ENCODE measurements around the gene ZNF416. TPM values are rescaled to one million over a fixed set of nuclear protein-coding genes. Genes with fewer than 3 reads are reported as not detected.

The ZNF416 gene
- total RNA-seq, 2 experiments from 2014 or later, result 5.2 to 5.7 TPM

DNA sequence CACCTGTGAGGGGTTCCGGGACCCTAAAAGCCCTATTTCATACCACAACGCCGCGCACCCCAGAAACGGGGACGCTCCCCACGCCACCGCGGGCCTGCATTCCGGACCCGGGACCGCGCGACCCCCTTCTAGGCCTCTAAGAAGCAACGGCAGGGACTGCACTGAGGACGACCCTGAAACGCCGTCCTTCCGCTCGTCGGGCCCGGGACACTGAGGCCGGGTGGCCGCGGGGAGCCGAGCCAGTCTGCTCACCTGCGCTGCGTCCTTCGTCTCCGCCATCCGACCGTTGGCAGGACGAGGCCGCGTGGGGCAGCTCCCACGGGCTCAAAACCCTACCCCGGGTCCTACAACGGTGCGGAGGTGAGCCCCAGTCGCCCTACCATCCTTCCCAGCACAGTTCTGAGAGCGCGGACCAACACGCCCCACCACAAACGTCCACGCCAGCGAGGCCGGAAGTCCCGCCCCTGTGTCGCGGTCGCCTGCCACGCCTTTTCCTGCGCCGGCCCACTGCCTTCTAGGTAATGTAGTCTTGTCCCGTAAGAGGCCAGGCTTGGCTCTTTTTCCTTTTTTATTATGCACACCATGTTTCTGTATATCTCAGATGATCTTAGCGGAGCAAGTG is 19.2 kb downstream of the ZNF416 start, which contains the start of gene ZNF550:
Gene ZNF550 (minus strand): TSS at position 460 of the 622 bp plus-strand sequence. CDS start 181 bp downstream, at position 279.
- peaks cover 78% of the 10 kb centered on the region for H3K36me3 Mint-ChIP-seq (ENCODE audit: low read depth)

DNA sequence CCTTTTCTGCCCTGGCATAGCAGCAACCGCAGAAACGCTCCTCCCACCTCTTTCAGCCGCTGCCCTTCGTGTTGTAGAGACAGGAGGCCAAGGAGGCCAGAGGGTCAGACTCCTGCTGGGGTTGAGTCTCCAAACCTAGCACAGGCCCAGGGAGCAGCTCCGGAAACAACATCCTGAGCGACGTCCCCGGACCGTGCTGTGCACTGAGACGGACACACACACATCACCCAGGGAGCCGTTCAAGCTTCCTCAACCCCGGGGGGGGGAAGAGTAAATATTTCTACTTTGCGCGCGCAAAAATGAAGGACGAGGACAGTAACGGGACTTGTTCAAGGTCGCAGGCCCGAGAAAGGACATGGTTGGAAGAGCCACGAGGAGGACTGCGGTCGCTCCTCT is 19.7 kb downstream of the ZNF416 start:
- CTCF ChIA-PET, result interaction anchor here (1.1 kb wide), 1 partner anchor 20 kb away, joined by 4 read pairs; the partner anchor contains the start of gene ZNF416

More for the DNA sequence above, 19.2 kb downstream of the ZNF416 start, which contains the start of gene ZNF550:
- peaks cover 9% of the 10 kb centered on the region for H3K27me3 Mint-ChIP-seq
- H3K9me3 Mint-ChIP-seq, result peaks cover 19% of the 10 kb centered on the region
- ATAC-seq (ENCODE audit: poor library complexity) (peak; percentile 98), DNase-seq (peak; percentile 77 to 93 (median 86))
- peaks cover 20 to 30% of the 10 kb centered on the region in 2 experiments for H3K9me3 ChIP-seq (ENCODE audit: control insufficient read depth in 1 of 2, insufficient read depth in 1 of 2, low read length in 2 of 2)
- H3K4me1 ChIP-seq (ENCODE audit: insufficient read depth, low read length), result peaks cover 25% of the 10 kb centered on the region
- TF ChIP-seq, protein P1, sequence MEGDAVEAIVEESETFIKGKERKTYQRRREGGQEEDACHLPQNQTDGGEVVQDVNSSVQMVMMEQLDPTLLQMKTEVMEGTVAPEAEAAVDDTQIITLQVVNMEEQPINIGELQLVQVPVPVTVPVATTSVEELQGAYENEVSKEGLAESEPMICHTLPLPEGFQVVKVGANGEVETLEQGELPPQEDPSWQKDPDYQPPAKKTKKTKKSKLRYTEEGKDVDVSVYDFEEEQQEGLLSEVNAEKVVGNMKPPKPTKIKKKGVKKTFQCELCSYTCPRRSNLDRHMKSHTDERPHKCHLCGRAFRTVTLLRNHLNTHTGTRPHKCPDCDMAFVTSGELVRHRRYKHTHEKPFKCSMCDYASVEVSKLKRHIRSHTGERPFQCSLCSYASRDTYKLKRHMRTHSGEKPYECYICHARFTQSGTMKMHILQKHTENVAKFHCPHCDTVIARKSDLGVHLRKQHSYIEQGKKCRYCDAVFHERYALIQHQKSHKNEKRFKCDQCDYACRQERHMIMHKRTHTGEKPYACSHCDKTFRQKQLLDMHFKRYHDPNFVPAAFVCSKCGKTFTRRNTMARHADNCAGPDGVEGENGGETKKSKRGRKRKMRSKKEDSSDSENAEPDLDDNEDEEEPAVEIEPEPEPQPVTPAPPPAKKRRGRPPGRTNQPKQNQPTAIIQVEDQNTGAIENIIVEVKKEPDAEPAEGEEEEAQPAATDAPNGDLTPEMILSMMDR (IDR thresholded peaks at IDR 0.05), result no peak
- H3K27me3 ChIP-seq (ENCODE audit: control insufficient read depth in 1 of 2, insufficient read depth in 2 of 2, low read length in 2 of 2), result peaks cover 0 to 5% of the 10 kb centered on the region in 2 experiments
- POLR2A ChIA-PET, result interaction anchor here (1.1 to 1.5 kb wide), 3 partner anchors 24 to 167 kb away, joined by 3 to 4 read pairs (median 3); partner anchors contain the start of gene ZNF773
- peak within 1 kb of the TSS; percentile 44 to 45 for H3K27ac ChIP-seq (ENCODE audit: low read depth in 1 of 2, low read length in 2 of 2)
- peaks cover 34% of the 10 kb centered on the region for H3K4me1 Mint-ChIP-seq (ENCODE audit: low read depth)
- H3K36me3 ChIP-seq (ENCODE audit: insufficient read depth, low read length), result peaks cover 18% of the 10 kb centered on the region
- H3K4me3 Mint-ChIP-seq, result peak within 1 kb of the TSS; percentile 95
- CTCF ChIA-PET, result no interaction called here
- H3K27ac Mint-ChIP-seq, result peak within 1 kb of the TSS; percentile 64
- intact Hi-C loops (cut with DNase I, micrococcal nuclease), result loop anchor here (1.0 to 5.0 kb wide), 7 partner anchors 20 to 149 kb away; partner anchors contain the start of genes ZNF549 (in 2 of the 2), ZNF17 (in 1 of the 2), ZNF211 (in 1 of the 2) and ZNF749 (in 1 of the 2)
- peak within 1 kb of the TSS; percentile 94 for H3K4me3 ChIP-seq (ENCODE audit: low read length)

DNA sequence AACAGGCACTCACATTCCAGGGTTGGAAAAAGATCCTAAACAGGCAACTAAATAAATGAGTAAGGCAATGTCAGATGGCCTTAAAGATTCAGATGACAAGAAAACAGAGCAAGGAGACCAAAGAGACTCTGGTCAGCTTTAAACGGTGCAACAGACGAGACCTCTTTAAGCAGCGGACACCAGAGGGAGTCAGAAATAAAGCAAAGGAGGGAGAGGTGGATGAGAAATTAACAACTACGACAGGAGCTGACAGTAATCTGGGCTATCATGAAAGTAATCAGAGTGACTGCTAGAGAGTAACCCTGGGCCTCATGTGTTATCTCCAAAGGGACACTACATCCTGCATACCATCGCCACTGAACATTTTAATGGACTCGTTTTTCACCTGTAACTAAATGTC is 20.2 kb downstream of the ZNF416 start:
- ChIA-PET CTCF (interaction anchor here (1.1 kb wide), 1 partner anchor 20 kb away, joined by 4 read pairs; the partner anchor contains the start of gene ZNF416), POLR2A (interaction anchor here (1.1 to 1.6 kb wide), 4 partner anchors 20 to 168 kb away, joined by 3 to 6 read pairs (median 4); partner anchors contain the start of genes ZNF416 and ZNF773)
- peaks cover 27% of the 10 kb centered on the region for H3K36me3 ChIP-seq (ENCODE audit: insufficient read depth, low read length)
- H3K4me1 Mint-ChIP-seq (ENCODE audit: low read depth), result peaks cover 34% of the 10 kb centered on the region
- ATAC-seq (ENCODE audit: poor library complexity) (no peak), DNase-seq (no peak)
- peak overlapping the region; percentile 64 for H3K27ac Mint-ChIP-seq
- peak overlapping the region; percentile 94 for H3K4me3 ChIP-seq (ENCODE audit: low read length)
- H3K36me3 Mint-ChIP-seq (ENCODE audit: low read depth), result peaks cover 85% of the 10 kb centered on the region
- no peak overlapping the region for H3K27ac ChIP-seq (ENCODE audit: low read depth in 1 of 2, low read length in 2 of 2)
- peaks cover 20 to 34% of the 10 kb centered on the region in 2 experiments for H3K9me3 ChIP-seq (ENCODE audit: control insufficient read depth in 1 of 2, insufficient read depth in 1 of 2, low read length in 2 of 2)
- peaks cover 16% of the 10 kb centered on the region for H3K9me3 Mint-ChIP-seq
- H3K4me1 ChIP-seq (ENCODE audit: insufficient read depth, low read length), result peaks cover 25% of the 10 kb centered on the region
- peaks cover 0 to 5% of the 10 kb centered on the region in 2 experiments for H3K27me3 ChIP-seq (ENCODE audit: control insufficient read depth in 1 of 2, insufficient read depth in 2 of 2, low read length in 2 of 2)
- TF ChIP-seq, protein P1 (IDR thresholded peaks at IDR 0.05), result no peak
- H3K27me3 Mint-ChIP-seq, result peaks cover 9% of the 10 kb centered on the region
- peak overlapping the region; percentile 95 for H3K4me3 Mint-ChIP-seq
- intact Hi-C loops (cut with DNase I, micrococcal nuclease), result loop anchor here (2.0 kb wide), 5 partner anchors 32 to 148 kb away; partner anchors contain the start of genes ZNF549 (in 2 of the 2), ZNF17 (in 1 of the 2), ZNF749 (in 1 of the 2) and ZNF773 (in 1 of the 2)

More for the DNA sequence above, 19.7 kb downstream of the ZNF416 start:
- peaks cover 34% of the 10 kb centered on the region for H3K4me1 Mint-ChIP-seq (ENCODE audit: low read depth)
- Histone ChIP-seq H3K27ac (ENCODE audit: low read depth in 1 of 2, low read length in 2 of 2) (no peak overlapping the region), H3K36me3 (ENCODE audit: insufficient read depth, low read length) (peaks cover 23% of the 10 kb centered on the region), H3K27me3 (ENCODE audit: control insufficient read depth in 1 of 2, insufficient read depth in 2 of 2, low read length in 2 of 2) (peaks cover 0 to 5% of the 10 kb centered on the region in 2 experiments), H3K4me1 (ENCODE audit: insufficient read depth, low read length) (peaks cover 25% of the 10 kb centered on the region), H3K9me3 (ENCODE audit: control insufficient read depth in 1 of 2, insufficient read depth in 1 of 2, low read length in 2 of 2) (peaks cover 20 to 29% of the 10 kb centered on the region in 2 experiments), H3K4me3 (ENCODE audit: low read length) (peak overlapping the region; percentile 94)
- H3K9me3 Mint-ChIP-seq, result peaks cover 19% of the 10 kb centered on the region
- ATAC-seq (ENCODE audit: poor library complexity) (peak; percentile 15), DNase-seq (peak in 6 of 14 experiments; percentile 6 to 32 (median 18))
- TF ChIP-seq, protein P1 (IDR thresholded peaks at IDR 0.05), result no peak
- intact Hi-C loops (cut with DNase I, micrococcal nuclease), result loop anchor here (1.0 to 2.0 kb wide), 6 partner anchors 20 to 148 kb away; partner anchors contain the start of genes ZNF549 (in 2 of the 2), ZNF17 (in 1 of the 2), ZNF749 (in 1 of the 2) and ZNF773 (in 1 of the 2)
- peaks cover 9% of the 10 kb centered on the region for H3K27me3 Mint-ChIP-seq
- POLR2A ChIA-PET, result interaction anchor here (1.1 to 1.6 kb wide), 4 partner anchors 20 to 168 kb away, joined by 3 to 6 read pairs (median 4); partner anchors contain the start of genes ZNF416 and ZNF773
- H3K4me3 Mint-ChIP-seq, result peak overlapping the region; percentile 95
- H3K27ac Mint-ChIP-seq, result peak overlapping the region; percentile 64
- peaks cover 83% of the 10 kb centered on the region for H3K36me3 Mint-ChIP-seq (ENCODE audit: low read depth)

Data from CD4-positive, alpha-beta T cell (primary cell).